Parathyroid adenoma (tissue), 2 donors: Measurements from ENCODE around the gene NPAS1.

Experiments
- H2AFZ ChIP-seq: fragments of 300-600 bp; sonication (generic); one replicate; pipeline ENCODE4 v1.7.0; 2017; ENCODE audit warnings: antibody characterized with exemption, mild to moderate bottlenecking
- H3K27ac ChIP-seq: fragments of 300-600 bp; sonication (generic); one replicate; pipeline ENCODE4 v1.7.0; 2017
- H3K27me3 ChIP-seq: fragments of 300-600 bp; sonication (generic); one replicate; pipeline ENCODE4 v1.7.0; 2017; ENCODE audit warnings: low read length; ENCODE audit not compliant: control insufficient read depth, insufficient read depth
- H3K36me3 ChIP-seq: fragments of 300-600 bp; sonication (generic); one replicate; pipeline ENCODE4 v1.7.0; 2017; ENCODE audit warnings: low read length; ENCODE audit not compliant: control insufficient read depth, insufficient read depth
- H3K4me1 ChIP-seq: fragments of 300-600 bp; sonication (generic); one replicate; pipeline ENCODE4 v1.7.0; 2017; ENCODE audit warnings: control low read depth
- H3K4me2 ChIP-seq: fragments of 300-600 bp; sonication (generic); one replicate; pipeline ENCODE4 v1.7.0; 2017; ENCODE audit warnings: low read length
- H3K4me3 ChIP-seq: fragments of 300-600 bp; sonication (generic); one replicate; pipeline ENCODE4 v1.7.0; 2017; ENCODE audit warnings: low read depth, low read length
- H3K79me2 ChIP-seq: fragments of 300-600 bp; sonication (generic); one replicate; pipeline ENCODE4 v1.7.0; 2017; ENCODE audit warnings: control low read depth
- H3K9ac ChIP-seq: fragments of 300-600 bp; sonication (generic); one replicate; pipeline ENCODE4 v1.7.0; 2017; ENCODE audit warnings: mild to moderate bottlenecking
- H3K9me3 ChIP-seq: fragments of 300-600 bp; sonication (generic); one replicate; pipeline ENCODE4 v1.7.0; 2017; ENCODE audit warnings: low read length; ENCODE audit not compliant: control insufficient read depth
- TF ChIP-seq, protein P1 (sequence below): fragments of 300-600 bp; sonication (generic); IDR thresholded peaks from one replicate; pipeline ENCODE4 v1.7.0; 2017; ENCODE audit warnings: antibody characterized with exemption, mild to moderate bottlenecking
- donor health status: primary hyperparathyroidism.

NPAS1 gene

DNA sequence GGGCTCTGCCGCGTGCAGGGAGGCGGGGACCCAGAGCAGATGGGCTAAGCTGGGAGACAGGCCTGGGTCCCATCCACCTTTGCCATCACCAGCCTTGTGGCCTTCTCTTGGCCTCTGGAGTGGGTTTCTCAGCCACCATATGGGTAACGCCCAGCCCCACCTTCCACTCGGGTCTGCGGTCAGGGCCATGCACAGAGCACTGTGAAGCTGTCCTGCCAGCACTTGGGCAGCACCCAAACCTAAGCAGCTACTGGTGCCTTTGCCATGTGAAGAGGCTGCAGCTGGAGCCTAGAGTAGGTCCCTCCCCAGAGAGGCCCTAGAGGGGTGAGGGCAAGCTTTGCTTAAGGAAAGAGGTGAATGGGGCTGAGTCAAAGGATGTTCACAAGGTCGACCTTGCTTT is 24.1 kb upstream of the NPAS1 start:
- Histone ChIP-seq H3K79me2 (peaks cover 29% of the 10 kb centered on the region), H2AFZ (no peak overlapping the region), H3K4me3 (no peak overlapping the region), H3K36me3 (no peaks in the 10 kb centered on the region), H3K9ac (no peak overlapping the region), H3K27me3 (no peaks in the 10 kb centered on the region), H3K9me3 (no peaks in the 10 kb centered on the region), H3K4me1 (peaks cover 6% of the 10 kb centered on the region), H3K4me2 (no peak overlapping the region), H3K27ac (no peak overlapping the region)
- TF ChIP-seq, protein P1, sequence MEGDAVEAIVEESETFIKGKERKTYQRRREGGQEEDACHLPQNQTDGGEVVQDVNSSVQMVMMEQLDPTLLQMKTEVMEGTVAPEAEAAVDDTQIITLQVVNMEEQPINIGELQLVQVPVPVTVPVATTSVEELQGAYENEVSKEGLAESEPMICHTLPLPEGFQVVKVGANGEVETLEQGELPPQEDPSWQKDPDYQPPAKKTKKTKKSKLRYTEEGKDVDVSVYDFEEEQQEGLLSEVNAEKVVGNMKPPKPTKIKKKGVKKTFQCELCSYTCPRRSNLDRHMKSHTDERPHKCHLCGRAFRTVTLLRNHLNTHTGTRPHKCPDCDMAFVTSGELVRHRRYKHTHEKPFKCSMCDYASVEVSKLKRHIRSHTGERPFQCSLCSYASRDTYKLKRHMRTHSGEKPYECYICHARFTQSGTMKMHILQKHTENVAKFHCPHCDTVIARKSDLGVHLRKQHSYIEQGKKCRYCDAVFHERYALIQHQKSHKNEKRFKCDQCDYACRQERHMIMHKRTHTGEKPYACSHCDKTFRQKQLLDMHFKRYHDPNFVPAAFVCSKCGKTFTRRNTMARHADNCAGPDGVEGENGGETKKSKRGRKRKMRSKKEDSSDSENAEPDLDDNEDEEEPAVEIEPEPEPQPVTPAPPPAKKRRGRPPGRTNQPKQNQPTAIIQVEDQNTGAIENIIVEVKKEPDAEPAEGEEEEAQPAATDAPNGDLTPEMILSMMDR: no peak

DNA sequence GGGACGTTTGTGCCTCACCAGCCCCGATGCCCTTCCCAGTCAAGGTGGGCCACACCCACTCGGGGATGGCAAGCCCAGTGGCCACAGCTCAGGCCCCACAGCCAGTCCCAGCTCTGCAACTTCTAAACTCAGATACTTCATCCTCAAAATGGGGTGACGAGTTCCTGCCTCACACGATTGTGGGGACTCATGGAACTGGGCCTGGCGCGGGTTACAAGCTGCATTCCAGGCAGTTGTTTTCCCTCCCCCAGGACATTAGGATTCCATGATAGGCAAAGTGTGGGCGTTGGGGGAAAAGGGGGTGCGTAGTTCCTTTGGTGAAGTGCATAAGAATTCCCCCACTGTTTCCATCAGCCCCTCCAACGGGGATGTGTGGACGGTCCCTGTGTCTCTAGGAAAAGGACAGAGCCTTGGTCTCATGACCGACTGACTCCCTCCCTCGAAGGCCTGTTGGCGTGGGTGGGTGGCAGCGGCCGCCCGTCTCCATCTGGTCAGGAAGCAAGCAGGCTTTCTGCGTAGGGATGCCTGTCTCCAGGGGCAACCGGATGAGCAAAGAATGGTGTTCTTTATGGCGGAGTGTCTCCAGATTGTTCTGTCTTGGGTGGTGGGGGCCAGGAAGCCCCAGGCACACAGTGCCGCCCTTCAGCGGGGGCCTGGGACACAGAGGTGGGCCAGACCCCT is 21.1 kb upstream of the NPAS1 start:
- Histone ChIP-seq H2AFZ (no peak overlapping the region), H3K36me3 (no peaks in the 10 kb centered on the region), H3K27ac (no peak overlapping the region)

DNA sequence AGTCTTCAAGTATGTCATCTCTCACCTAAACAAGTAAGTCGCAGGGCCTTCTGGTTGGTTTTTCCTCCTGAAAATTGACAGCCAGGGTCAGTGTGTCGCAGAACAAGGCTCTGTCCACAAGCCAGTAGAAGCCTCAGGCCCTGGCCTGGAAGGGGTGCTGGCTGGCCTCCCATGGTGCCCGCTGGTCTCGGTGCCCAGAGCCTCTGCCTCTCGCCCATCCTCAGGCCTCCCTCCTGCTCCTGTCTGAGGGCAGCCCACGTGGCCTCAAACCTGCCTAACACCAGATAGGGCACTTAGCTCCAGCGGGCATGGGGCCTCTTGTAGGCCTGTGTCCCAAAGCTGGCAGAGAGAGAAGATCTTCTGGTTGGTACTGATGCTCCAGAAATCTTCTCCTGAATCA is 20.3 kb upstream of the NPAS1 start:
- no peaks in the 10 kb centered on the region for H3K27me3 ChIP-seq
- no peak overlapping the region for H2AFZ ChIP-seq
- peaks cover 4% of the 10 kb centered on the region for H3K79me2 ChIP-seq
- H3K4me1 ChIP-seq: no peaks in the 10 kb centered on the region
- H3K9me3 ChIP-seq: no peaks in the 10 kb centered on the region
- H3K27ac ChIP-seq: no peak overlapping the region
- no peaks in the 10 kb centered on the region for H3K36me3 ChIP-seq
- no peak overlapping the region for H3K4me2 ChIP-seq
- H3K4me3 ChIP-seq: no peak overlapping the region
- no peak overlapping the region for H3K9ac ChIP-seq
- TF ChIP-seq, protein P1: no peak

More for the DNA sequence above, 21.1 kb upstream of the NPAS1 start:
- Histone ChIP-seq H3K79me2 (peaks cover 10% of the 10 kb centered on the region), H3K4me2 (no peak overlapping the region), H3K4me1 (no peaks in the 10 kb centered on the region), H3K4me3 (no peak overlapping the region), H3K9me3 (no peaks in the 10 kb centered on the region), H3K27me3 (no peaks in the 10 kb centered on the region), H3K9ac (no peak overlapping the region)
- TF ChIP-seq, protein P1: no peak

DNA sequence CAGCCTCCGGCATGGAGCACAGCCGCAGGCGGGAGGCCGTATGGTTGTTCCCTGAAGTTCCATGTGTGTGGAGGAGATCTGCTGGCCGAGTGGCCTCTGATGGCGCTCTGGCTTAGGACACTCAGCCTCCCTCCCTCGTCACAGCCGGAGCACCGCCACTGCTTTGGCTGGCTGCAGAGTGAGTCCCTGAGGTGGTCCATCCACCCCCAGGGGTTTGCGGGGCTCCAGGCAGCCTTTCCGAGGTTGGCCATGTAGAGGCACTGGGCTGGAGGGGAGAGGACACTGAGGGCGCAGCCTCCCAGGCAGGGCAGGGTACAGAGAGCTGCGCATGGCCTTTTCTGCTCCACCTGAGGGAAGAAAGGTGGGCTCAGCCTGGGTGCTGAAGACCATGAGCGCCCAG is 19.8 kb upstream of the NPAS1 start:
- Histone ChIP-seq H3K9ac (no peak overlapping the region), H3K9me3 (no peaks in the 10 kb centered on the region), H3K4me3 (no peak overlapping the region), H2AFZ (no peak overlapping the region), H3K4me1 (no peaks in the 10 kb centered on the region), H3K27me3 (no peaks in the 10 kb centered on the region), H3K27ac (no peak overlapping the region), H3K36me3 (no peaks in the 10 kb centered on the region), H3K79me2 (peaks cover 1% of the 10 kb centered on the region), H3K4me2 (no peak overlapping the region)
- TF ChIP-seq, protein P1: no peak

DNA sequence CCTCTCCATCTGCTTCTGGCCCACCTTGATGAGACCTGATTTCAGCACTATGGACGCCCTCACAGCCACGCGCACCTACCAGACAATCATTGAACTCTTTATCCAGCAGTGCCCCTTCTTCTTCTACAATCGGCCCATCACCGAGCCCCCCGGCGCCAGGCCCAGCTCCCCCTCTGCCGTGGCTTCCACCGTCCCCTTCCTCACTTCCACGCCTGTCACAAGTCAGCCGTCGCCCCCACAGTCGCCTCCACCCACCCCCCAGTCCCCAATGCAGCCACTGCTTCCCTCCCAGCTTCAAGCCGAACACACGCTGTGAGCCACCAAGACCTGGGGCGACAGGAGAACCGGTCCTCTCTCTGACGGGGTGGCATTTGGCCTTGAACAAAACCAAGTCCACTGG is 19.3 kb upstream of the NPAS1 start:
- Histone ChIP-seq H3K4me3 (no peak overlapping the region), H3K4me1 (no peaks in the 10 kb centered on the region), H3K27me3 (no peaks in the 10 kb centered on the region), H3K79me2 (no peaks in the 10 kb centered on the region), H2AFZ (no peak overlapping the region), H3K36me3 (no peaks in the 10 kb centered on the region), H3K9ac (no peak overlapping the region), H3K4me2 (no peak overlapping the region), H3K27ac (no peak overlapping the region), H3K9me3 (no peaks in the 10 kb centered on the region)
- TF ChIP-seq, protein P1: no peak
